GM15510 (cell line): Measurements from ENCODE around the gene PHRF1.

Experiments
- POLR2A ChIP-seq: IDR thresholded peaks from 3 replicates; pipeline ENCODE4 v1.6.1; 2011; ENCODE audit warnings: borderline replicate concordance; ENCODE audit not compliant: insufficient read length; ENCODE audit errors: extremely low read depth

PHRF1 gene

GRCh38 chr11:590997-591396 is 14.7 kb downstream of the PHRF1 start:
- no peak for TF ChIP-seq POLR2A

- no peak for TF ChIP-seq POLR2A
Observed at GRCh38 chr11:592501-592900, 16.2 kb downstream of the PHRF1 start.

DNA sequence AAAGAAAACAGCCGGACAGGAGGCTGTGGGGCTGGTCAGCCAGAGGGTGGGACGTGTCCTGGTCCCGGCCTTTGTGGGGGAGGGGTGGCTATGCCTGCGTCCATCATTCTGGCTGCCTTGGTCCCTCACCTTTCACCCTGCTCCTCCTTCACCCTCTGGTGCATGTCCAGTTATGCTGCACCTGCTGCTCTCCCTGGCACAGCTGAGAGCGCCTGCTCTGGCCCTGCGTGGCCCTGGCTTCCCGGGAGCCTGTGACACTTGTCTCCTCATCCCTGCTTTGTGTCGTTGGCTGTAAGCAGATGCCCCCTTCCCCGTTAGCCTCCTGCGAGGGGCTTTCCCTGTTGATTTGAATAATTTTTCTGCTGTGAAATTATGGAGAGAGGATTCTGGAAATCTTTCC is 16.6 kb downstream of the PHRF1 start:
- no peak for TF ChIP-seq POLR2A

DNA sequence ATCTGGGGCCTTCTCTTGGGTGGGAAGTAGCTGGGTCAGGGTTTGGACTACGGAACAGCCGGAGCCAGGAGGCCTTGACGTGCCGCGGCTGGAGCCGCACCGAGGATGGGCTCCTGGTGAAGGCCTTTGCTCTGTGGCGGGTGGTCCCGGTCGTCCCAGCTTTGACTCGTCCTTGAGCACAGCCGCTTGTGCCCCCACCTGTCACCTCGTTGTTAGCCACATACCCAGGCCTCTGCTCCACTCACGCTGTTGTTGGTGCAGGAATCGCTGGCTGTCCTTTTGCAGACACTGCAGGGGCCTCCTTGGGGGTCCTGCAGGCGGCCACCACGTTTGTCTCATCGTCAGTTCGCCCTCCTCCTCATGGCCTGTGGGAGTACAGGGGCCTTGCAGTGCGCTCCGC is 17.1 kb downstream of the PHRF1 start:
- TF ChIP-seq POLR2A = no peak

- no peak for TF ChIP-seq POLR2A
Observed at GRCh38 chr11:595400-595799, 19.1 kb downstream of the PHRF1 start.

DNA sequence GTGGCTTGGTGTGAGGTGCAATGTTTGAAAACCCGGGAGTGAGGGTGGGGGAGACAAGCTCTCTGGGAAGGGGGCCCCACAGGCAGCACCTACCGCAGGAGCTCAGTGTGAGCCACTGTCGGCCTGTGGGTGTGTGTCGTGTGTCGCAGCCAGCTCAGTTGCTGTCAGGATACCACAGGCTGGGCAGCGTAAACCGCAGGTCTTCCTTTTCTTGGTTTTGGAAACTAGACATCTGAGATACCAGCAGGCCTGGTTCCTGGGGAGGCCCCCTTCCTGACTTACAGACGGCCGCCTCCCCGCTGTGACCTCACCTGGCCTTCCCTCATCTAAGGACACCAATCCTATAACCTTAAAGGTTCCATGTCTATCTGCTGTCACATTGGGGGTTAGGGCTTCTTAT is 20.1 kb downstream of the PHRF1 start:
- no peak for TF ChIP-seq POLR2A

- TF ChIP-seq POLR2A = no peak
Observed at GRCh38 chr11:597166-597725, 21.0 kb downstream of the PHRF1 start.

DNA sequence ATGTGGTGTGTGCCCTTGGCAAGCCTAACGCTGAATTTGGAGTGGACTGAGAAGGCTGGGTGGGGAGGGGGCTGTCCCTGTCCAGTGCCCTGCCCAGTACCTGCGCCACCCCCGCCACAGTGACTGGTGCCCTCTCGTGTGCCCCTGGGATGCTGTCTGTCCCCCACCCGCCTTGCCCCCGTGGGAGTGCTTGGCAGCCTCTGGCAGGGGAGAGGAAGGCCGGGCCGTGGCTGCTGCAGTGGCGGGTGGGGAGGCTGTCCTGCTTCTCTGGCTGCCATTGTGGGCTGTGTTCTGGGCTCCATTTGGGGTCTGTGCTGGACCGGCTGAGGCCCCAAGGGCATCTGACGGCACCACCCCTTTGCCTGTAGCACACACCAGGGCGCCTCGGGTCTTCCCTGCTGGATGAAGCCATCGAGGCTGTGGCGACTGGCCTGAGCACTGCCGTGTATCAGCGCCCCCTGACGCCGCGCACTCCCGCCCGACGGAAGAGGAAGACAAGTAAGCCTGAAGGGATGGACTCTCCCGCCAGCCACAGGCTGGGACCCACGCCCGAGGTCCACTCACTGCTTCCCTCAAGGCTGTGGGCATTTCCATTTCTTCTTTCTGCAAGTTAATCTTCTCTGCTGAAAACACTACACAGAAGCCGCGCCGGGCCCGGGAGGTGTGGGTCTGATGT is 21.9 kb downstream of the PHRF1 start:
- no peak for TF ChIP-seq POLR2A

DNA sequence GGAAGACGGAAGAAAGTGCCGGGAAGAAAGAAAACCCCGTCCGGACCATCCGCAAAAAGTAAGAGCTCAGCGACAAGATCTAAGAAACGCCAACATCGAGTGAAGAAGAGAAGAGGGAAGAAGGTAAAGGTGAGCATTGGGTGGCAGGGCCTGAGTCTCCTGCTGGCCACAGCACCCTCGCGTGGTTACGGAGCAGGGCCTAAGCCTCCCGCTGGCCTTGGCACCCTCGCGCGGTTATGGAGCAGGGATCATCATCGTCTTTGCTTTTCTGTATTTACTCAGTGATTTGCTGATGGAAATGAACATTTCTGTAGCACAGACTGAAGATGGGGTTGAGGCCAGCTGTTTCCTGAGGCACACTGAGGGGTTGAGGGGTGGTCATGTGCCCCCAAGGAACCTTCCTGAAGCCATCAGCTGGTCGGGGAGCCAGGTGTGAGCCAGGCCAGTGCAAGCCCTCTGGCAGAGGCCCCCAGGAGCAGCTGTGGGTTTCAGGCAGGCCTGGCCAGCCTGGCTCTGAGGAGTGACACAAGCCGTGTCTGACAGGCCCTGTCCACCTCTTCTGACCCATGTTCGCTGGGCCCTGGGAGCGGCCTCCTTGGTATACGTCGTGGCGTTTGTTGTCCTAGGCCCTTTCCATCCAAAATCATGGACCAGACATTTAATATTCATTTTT is 25.4 kb downstream of the PHRF1 start:
- TF ChIP-seq POLR2A = no peak

DNA sequence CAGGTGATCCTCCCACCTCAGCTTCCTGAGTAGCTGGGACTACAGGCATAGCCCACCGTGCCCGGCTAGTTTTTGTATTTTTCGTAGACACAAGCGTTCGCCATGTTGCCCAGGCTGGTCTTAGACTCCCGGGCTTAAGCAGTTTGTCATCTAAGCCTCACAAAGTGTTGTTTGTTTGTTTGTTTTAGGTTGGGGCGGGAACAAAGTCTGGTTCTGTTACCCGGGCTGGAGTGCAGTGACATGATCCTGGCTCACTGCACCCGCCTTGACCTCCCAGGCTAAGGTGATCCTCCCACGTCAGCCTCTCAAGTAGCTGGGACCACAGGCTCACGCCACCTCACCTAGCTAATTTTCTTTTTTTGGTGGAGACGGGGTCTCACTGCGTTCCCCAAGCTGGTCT is 26.9 kb downstream of the PHRF1 start:
- no peak for TF ChIP-seq POLR2A

GRCh38 chr11:605286-606129 is 29.2 kb downstream of the PHRF1 start:
- no peak for TF ChIP-seq POLR2A

GRCh38 chr11:606245-606644 is 30.0 kb downstream of the PHRF1 start:
- TF ChIP-seq POLR2A = no peak

- TF ChIP-seq POLR2A = no peak
Observed at GRCh38 chr11:607020-607780, 30.9 kb downstream of the PHRF1 start.

- no peak for TF ChIP-seq POLR2A
Observed at GRCh38 chr11:607971-608659, 31.8 kb downstream of the PHRF1 start.

GRCh38 chr11:608791-609251 is 32.6 kb downstream of the PHRF1 start:
- TF ChIP-seq POLR2A = no peak

DNA sequence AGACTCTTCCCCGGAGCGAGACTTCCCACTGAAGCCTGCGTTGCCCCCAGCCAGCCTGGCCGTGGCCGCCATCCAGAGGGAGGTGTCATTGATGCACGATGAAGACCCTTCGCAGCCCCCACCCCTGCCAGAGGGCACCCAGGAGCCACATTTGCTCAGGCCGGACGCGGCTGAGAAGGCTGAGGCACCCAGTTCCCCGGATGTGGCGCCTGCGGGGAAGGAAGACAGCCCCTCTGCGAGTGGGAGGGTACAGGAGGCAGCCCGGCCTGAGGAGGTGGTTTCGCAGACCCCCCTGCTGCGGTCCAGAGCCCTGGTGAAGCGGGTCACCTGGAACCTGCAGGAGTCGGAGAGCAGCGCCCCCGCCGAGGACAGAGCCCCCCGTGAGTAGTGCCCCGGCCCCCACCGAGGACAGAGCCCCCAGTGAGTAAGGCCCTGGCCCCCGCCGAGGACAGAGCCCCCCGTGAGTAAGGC is 33.1 kb downstream of the PHRF1 start:
- no peak for TF ChIP-seq POLR2A
